Activated CD4-positive, alpha-beta memory T cell treated with anti-CD3 and anti-CD28 coated beads for 36 hours (primary cell): ENCODE data around the gene AKNA. TPM values are rescaled to one million over a fixed set of nuclear protein-coding genes. Genes with fewer than 3 reads are reported as not detected.

Source experiments
- CTCF ChIA-PET: fragments of 350-600 bp; sonication (Branson Sonifier 250); formaldehyde crosslinking; loops from one replicate; lab custom pipeline; 2021; ENCODE audit warnings: antibody characterized with exemption, inconsistent platforms; lab: Charles Lee
- POLR2A ChIA-PET: fragments of 350-600 bp; sonication (Branson Sonifier 250); formaldehyde crosslinking; loops from one replicate; lab custom pipeline; 2021; ENCODE audit warnings: antibody characterized with exemption; lab: Charles Lee
- DNase-seq: peaks from one replicate; pipeline ENCODE4 v3.0.0-alpha.2; 2020
- H3K27ac Mint-ChIP-seq: one replicate; pipeline ENCODE4 v1.8.0; 2021; ENCODE audit warnings: mixed read lengths
- H3K27me3 Mint-ChIP-seq: one replicate; pipeline ENCODE4 v1.8.0; 2021; ENCODE audit warnings: mixed read lengths
- H3K36me3 Mint-ChIP-seq: one replicate; pipeline ENCODE4 v1.8.0; 2021; ENCODE audit warnings: mixed read lengths
- H3K4me1 Mint-ChIP-seq: one replicate; pipeline ENCODE4 v1.8.0; 2021; ENCODE audit warnings: low read depth, mixed read lengths
- H3K4me3 Mint-ChIP-seq: one replicate; pipeline ENCODE4 v1.8.0; 2021; ENCODE audit warnings: mild to moderate bottlenecking, mixed read lengths
- H3K9me3 Mint-ChIP-seq: one replicate; pipeline ENCODE4 v1.8.0; 2021; ENCODE audit warnings: mixed read lengths
- intact Hi-C: fragments of 100-400 bp; cut with micrococcal nuclease; formaldehyde crosslinking; loops from one replicate; pipeline ENCODE4 v1.15.1; 2023
- total RNA-seq, 2 experiments: library from RNA; stranded (reverse); gene quantifications; one replicate each; pipeline ENCODE4 v1.2.3, GENCODE V29; 2021

AKNA gene
- total RNA-seq, 2 experiments from 2014 or later = 127 to 130 TPM

- peaks cover 83% of the 10 kb centered on the region for H3K36me3 Mint-ChIP-seq
- no peak overlapping the region for H3K4me3 Mint-ChIP-seq
- H3K4me1 Mint-ChIP-seq = peaks cover 33% of the 10 kb centered on the region
- no peaks in the 10 kb centered on the region for H3K9me3 Mint-ChIP-seq
- ChIA-PET CTCF (interaction anchor here (1.7 kb wide), 1 partner anchor 308 kb away, joined by 6 read pairs; no protein-coding TSS in a partner anchor), POLR2A (interaction anchor here (0.9 to 1.4 kb wide), 2 partner anchors 37 to 41 kb away, joined by 3 to 4 read pairs; no protein-coding TSS in a partner anchor)
- intact Hi-C loops = loop anchor here (10.0 kb wide), 1 partner anchor 139 kb away; no protein-coding TSS in a partner anchor
- no peaks in the 10 kb centered on the region for H3K27me3 Mint-ChIP-seq
- no peak for DNase-seq
- H3K27ac Mint-ChIP-seq = peak overlapping the region; percentile 62
Observed at GRCh38 chr9:114345493-114346065, 42.2 kb downstream of the AKNA start.

GRCh38 chr9:114344692-114345091 lies 43.1 kb downstream of the AKNA start:
- Mint-ChIP-seq H3K4me3 (no peak overlapping the region), H3K9me3 (no peaks in the 10 kb centered on the region), H3K27me3 (no peaks in the 10 kb centered on the region), H3K4me1 (peaks cover 24% of the 10 kb centered on the region), H3K36me3 (peaks cover 79% of the 10 kb centered on the region), H3K27ac (peak overlapping the region; percentile 47)
- no peak for DNase-seq
- ChIA-PET POLR2A (interaction anchor here (1.4 kb wide), 1 partner anchor 41 kb away, joined by 4 read pairs; no protein-coding TSS in a partner anchor), CTCF (interaction anchor here (1.0 to 1.7 kb wide), 3 partner anchors 53 to 309 kb away, joined by 3 to 6 read pairs (median 4); no protein-coding TSS in a partner anchor)
- intact Hi-C loops = loop anchor here (10.0 kb wide), 1 partner anchor 140 kb away; no protein-coding TSS in a partner anchor

- Mint-ChIP-seq H3K27me3 (no peaks in the 10 kb centered on the region), H3K27ac (no peak overlapping the region), H3K36me3 (peaks cover 77% of the 10 kb centered on the region), H3K9me3 (no peaks in the 10 kb centered on the region), H3K4me3 (no peak overlapping the region), H3K4me1 (peaks cover 19% of the 10 kb centered on the region)
- no peak for DNase-seq
- CTCF ChIA-PET = interaction anchor here (1.0 to 1.7 kb wide), 3 partner anchors 53 to 310 kb away, joined by 3 to 6 read pairs (median 4); no protein-coding TSS in a partner anchor
- intact Hi-C loops = loop anchor here (10.0 kb wide), 1 partner anchor 141 kb away; no protein-coding TSS in a partner anchor
- POLR2A ChIA-PET = interaction anchor here (1.4 kb wide), 1 partner anchor 42 kb away, joined by 4 read pairs; no protein-coding TSS in a partner anchor
Observed at GRCh38 chr9:114344188-114344566, 43.6 kb downstream of the AKNA start.

- H3K4me3 Mint-ChIP-seq = no peak overlapping the region
- H3K36me3 Mint-ChIP-seq = peaks cover 77% of the 10 kb centered on the region
- intact Hi-C loops = loop anchor here (10.0 kb wide), 1 partner anchor 141 kb away; no protein-coding TSS in a partner anchor
- H3K27me3 Mint-ChIP-seq = no peaks in the 10 kb centered on the region
- no peaks in the 10 kb centered on the region for H3K9me3 Mint-ChIP-seq
- peaks cover 13% of the 10 kb centered on the region for H3K4me1 Mint-ChIP-seq
- ChIA-PET CTCF (interaction anchor here (1.0 to 1.7 kb wide), 3 partner anchors 54 to 310 kb away, joined by 3 to 6 read pairs (median 3); no protein-coding TSS in a partner anchor), POLR2A (no interaction called here)
- DNase-seq = no peak
- H3K27ac Mint-ChIP-seq = peak overlapping the region; percentile 66
Observed at GRCh38 chr9:114343471-114344187, 44.2 kb downstream of the AKNA start.

- Mint-ChIP-seq H3K27me3 (no peaks in the 10 kb centered on the region), H3K36me3 (peaks cover 75% of the 10 kb centered on the region), H3K27ac (peak overlapping the region; percentile 66), H3K9me3 (no peaks in the 10 kb centered on the region), H3K4me1 (peaks cover 6% of the 10 kb centered on the region), H3K4me3 (no peak overlapping the region)
- CTCF ChIA-PET = interaction anchor here (1.3 kb wide), 1 partner anchor 63 kb away, joined by 3 read pairs; no protein-coding TSS in a partner anchor
- no peak for DNase-seq
- intact Hi-C loops = loop anchor here (10.0 kb wide), 1 partner anchor 142 kb away; no protein-coding TSS in a partner anchor
- POLR2A ChIA-PET = no interaction called here
Observed at GRCh38 chr9:114342755-114343440, 44.9 kb downstream of the AKNA start.

- Mint-ChIP-seq H3K4me3 (no peak overlapping the region), H3K4me1 (peaks cover 3% of the 10 kb centered on the region), H3K27ac (no peak overlapping the region), H3K27me3 (no peaks in the 10 kb centered on the region), H3K36me3 (peaks cover 76% of the 10 kb centered on the region), H3K9me3 (no peaks in the 10 kb centered on the region)
- ChIA-PET POLR2A (interaction anchor here (0.7 kb wide), 1 partner anchor 44 kb away, joined by 3 read pairs; no protein-coding TSS in a partner anchor), CTCF (no interaction called here)
- intact Hi-C loops = loop anchor here (10.0 kb wide), 1 partner anchor 143 kb away; no protein-coding TSS in a partner anchor
- DNase-seq = no peak
Observed at GRCh38 chr9:114341991-114342390, 45.8 kb downstream of the AKNA start.

GRCh38 chr9:114341152-114341830 lies 46.5 kb downstream of the AKNA start:
- POLR2A ChIA-PET = interaction anchor here (0.7 kb wide), 1 partner anchor 44 kb away, joined by 3 read pairs; no protein-coding TSS in a partner anchor
- H3K9me3 Mint-ChIP-seq = no peaks in the 10 kb centered on the region
- peaks cover 3% of the 10 kb centered on the region for H3K4me1 Mint-ChIP-seq
- CTCF ChIA-PET = interaction anchor here (1.2 to 3.5 kb wide), 2 partner anchors 46 to 64 kb away, joined by 3 to 46 read pairs; partner anchors contain the start of gene AKNA
- H3K27me3 Mint-ChIP-seq = no peaks in the 10 kb centered on the region
- intact Hi-C loops = loop anchor here (10.0 kb wide), 1 partner anchor 144 kb away; no protein-coding TSS in a partner anchor
- peaks cover 75% of the 10 kb centered on the region for H3K36me3 Mint-ChIP-seq
- DNase-seq = no peak
- H3K27ac Mint-ChIP-seq = peak overlapping the region; percentile 58
- H3K4me3 Mint-ChIP-seq = no peak overlapping the region

GRCh38 chr9:114339130-114339908 lies 48.5 kb downstream of the AKNA start:
- Mint-ChIP-seq H3K9me3 (peaks cover 3% of the 10 kb centered on the region), H3K4me3 (no peak overlapping the region), H3K36me3 (peaks cover 72% of the 10 kb centered on the region), H3K27ac (peak overlapping the region; percentile 64), H3K4me1 (peaks cover 3% of the 10 kb centered on the region), H3K27me3 (no peaks in the 10 kb centered on the region)
- ChIA-PET POLR2A (interaction anchor here (2.1 kb wide), 1 partner anchor 9 kb away, joined by 7 read pairs; no protein-coding TSS in a partner anchor), CTCF (interaction anchor here (0.7 to 3.5 kb wide), 16 partner anchors 10 to 314 kb away, joined by 3 to 46 read pairs (median 3); partner anchors contain the start of gene AKNA)
- peak; percentile 71 for DNase-seq
- intact Hi-C loops = loop anchor here (1.0 to 2.0 kb wide), 3 partner anchors 10 to 59 kb away; partner anchors contain the start of gene AKNA

- Mint-ChIP-seq H3K4me1 (peaks cover 3% of the 10 kb centered on the region), H3K27ac (peak overlapping the region; percentile 2), H3K4me3 (no peak overlapping the region), H3K27me3 (no peaks in the 10 kb centered on the region), H3K9me3 (peaks cover 4% of the 10 kb centered on the region), H3K36me3 (peaks cover 63% of the 10 kb centered on the region)
- CTCF ChIA-PET = interaction anchor here (0.8 to 3.5 kb wide), 11 partner anchors 9 to 315 kb away, joined by 3 to 46 read pairs (median 5); partner anchors contain the start of gene AKNA
- intact Hi-C loops = loop anchor here (2.0 kb wide), 1 partner anchor 49 kb away; the partner anchor contains the start of gene AKNA
- no peak for DNase-seq
- POLR2A ChIA-PET = interaction anchor here (0.7 to 2.1 kb wide), 2 partner anchors 10 to 71 kb away, joined by 3 to 7 read pairs; no protein-coding TSS in a partner anchor
Observed at GRCh38 chr9:114338187-114338586, 49.6 kb downstream of the AKNA start.
